ENCODE data around the gene BCL2.
A peak's percentile ranks its signal among the peaks of the same experiment; 100 is the strongest.

BCL2 gene

GRCh38 chr18:63091671-63092364, 227.8 kb downstream of the BCL2 start:
- H3K9me3 ChIP-seq (ENCODE audit: insufficient read depth, low read length, severe bottlenecking) = no peaks in the 10 kb centered on the region
- peak overlapping the region; percentile 49 for H3K27ac ChIP-seq (ENCODE audit: low read length)
- H3K4me1 ChIP-seq (ENCODE audit: insufficient read depth, low read length) = peaks cover 29% of the 10 kb centered on the region
- H4K20me1 ChIP-seq (ENCODE audit: insufficient read depth, low read length) = no peaks in the 10 kb centered on the region
- H2AFZ ChIP-seq (ENCODE audit: low read depth, low read length) = no peak overlapping the region
- no peak overlapping the region for H3K4me3 ChIP-seq (ENCODE audit: low read depth in 1 of 2, low read length in 2 of 2)
- no peak overlapping the region for H3K9ac ChIP-seq (ENCODE audit: low read depth, low read length)
- ATAC-seq (ENCODE audit: insufficient read depth, low read depth) (no peak), DNase-seq (no peak)
- no peaks in the 10 kb centered on the region for H3K79me2 ChIP-seq (ENCODE audit: insufficient read depth, low read length)
- no peak overlapping the region for H3K4me2 ChIP-seq (ENCODE audit: insufficient read depth, low read length)
- no peaks in the 10 kb centered on the region for H3K27me3 ChIP-seq (ENCODE audit: insufficient read depth, low read length, poor library complexity)
- H3K36me3 ChIP-seq (ENCODE audit: insufficient read depth, low read length) = no peaks in the 10 kb centered on the region
- TF ChIP-seq, protein P1, sequence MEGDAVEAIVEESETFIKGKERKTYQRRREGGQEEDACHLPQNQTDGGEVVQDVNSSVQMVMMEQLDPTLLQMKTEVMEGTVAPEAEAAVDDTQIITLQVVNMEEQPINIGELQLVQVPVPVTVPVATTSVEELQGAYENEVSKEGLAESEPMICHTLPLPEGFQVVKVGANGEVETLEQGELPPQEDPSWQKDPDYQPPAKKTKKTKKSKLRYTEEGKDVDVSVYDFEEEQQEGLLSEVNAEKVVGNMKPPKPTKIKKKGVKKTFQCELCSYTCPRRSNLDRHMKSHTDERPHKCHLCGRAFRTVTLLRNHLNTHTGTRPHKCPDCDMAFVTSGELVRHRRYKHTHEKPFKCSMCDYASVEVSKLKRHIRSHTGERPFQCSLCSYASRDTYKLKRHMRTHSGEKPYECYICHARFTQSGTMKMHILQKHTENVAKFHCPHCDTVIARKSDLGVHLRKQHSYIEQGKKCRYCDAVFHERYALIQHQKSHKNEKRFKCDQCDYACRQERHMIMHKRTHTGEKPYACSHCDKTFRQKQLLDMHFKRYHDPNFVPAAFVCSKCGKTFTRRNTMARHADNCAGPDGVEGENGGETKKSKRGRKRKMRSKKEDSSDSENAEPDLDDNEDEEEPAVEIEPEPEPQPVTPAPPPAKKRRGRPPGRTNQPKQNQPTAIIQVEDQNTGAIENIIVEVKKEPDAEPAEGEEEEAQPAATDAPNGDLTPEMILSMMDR (IDR thresholded peaks at IDR 0.05; ENCODE audit: borderline replicate concordance, extremely low read depth, low read length, poor library complexity, severe bottlenecking) = no peak
- no peak for TF ChIP-seq EZH2 (IDR thresholded peaks at IDR 0.05; ENCODE audit: borderline replicate concordance, low read depth, low read length, severe bottlenecking)

GRCh38 chr18:63090334-63090733, 229.2 kb downstream of the BCL2 start:
- Histone ChIP-seq H3K4me2 (ENCODE audit: insufficient read depth, low read length) (no peak overlapping the region), H3K9ac (ENCODE audit: low read depth, low read length) (no peak overlapping the region), H3K4me1 (ENCODE audit: insufficient read depth, low read length) (peaks cover 17% of the 10 kb centered on the region; the same call in 1 of the 2 replicates), H4K20me1 (ENCODE audit: insufficient read depth, low read length) (no peaks in the 10 kb centered on the region), H3K79me2 (ENCODE audit: insufficient read depth, low read length) (no peaks in the 10 kb centered on the region), H3K27me3 (ENCODE audit: insufficient read depth, low read length, poor library complexity) (no peaks in the 10 kb centered on the region), H3K9me3 (ENCODE audit: insufficient read depth, low read length, severe bottlenecking) (no peaks in the 10 kb centered on the region), H3K36me3 (ENCODE audit: insufficient read depth, low read length) (no peaks in the 10 kb centered on the region), H3K27ac (ENCODE audit: low read length) (no peak overlapping the region), H2AFZ (ENCODE audit: low read depth, low read length) (no peak overlapping the region), H3K4me3 (ENCODE audit: low read depth in 1 of 2, low read length in 2 of 2) (no peak overlapping the region)
- ATAC-seq (ENCODE audit: insufficient read depth, low read depth) = no peak
- TF ChIP-seq EZH2 (IDR thresholded peaks at IDR 0.05; ENCODE audit: borderline replicate concordance, low read depth, low read length, severe bottlenecking) = no peak
- TF ChIP-seq, protein P1 (IDR thresholded peaks at IDR 0.05; ENCODE audit: borderline replicate concordance, extremely low read depth, low read length, poor library complexity, severe bottlenecking) = no peak
- no peak for DNase-seq

DNA sequence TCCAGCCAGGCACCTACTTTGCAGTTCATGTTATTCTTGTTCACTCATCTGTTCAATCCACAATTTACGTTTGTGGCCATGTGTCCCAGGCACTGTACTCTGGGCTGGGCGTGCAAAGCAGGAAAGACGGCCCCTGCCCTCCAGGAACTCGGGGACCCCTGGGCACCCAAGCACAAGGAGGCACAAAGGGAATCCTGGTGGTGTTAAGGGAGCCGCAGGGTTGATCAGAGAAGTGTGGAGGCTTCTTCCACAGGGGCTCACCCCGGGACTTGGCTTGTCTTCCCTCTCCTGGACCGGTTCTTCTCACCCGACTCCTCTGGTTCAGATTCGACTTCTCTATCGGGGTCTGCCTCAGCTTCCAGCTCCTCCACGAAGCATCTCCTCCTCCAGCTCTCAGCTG, 230.5 kb downstream of the BCL2 start:
- no peak overlapping the region for H2AFZ ChIP-seq (ENCODE audit: low read depth, low read length)
- H3K9ac ChIP-seq (ENCODE audit: low read depth, low read length) = no peak overlapping the region
- DNase-seq (no peak), ATAC-seq (ENCODE audit: insufficient read depth, low read depth) (no peak)
- H4K20me1 ChIP-seq (ENCODE audit: insufficient read depth, low read length) = no peaks in the 10 kb centered on the region
- no peak overlapping the region for H3K4me3 ChIP-seq (ENCODE audit: low read depth in 1 of 2, low read length in 2 of 2)
- no peaks in the 10 kb centered on the region for H3K27me3 ChIP-seq (ENCODE audit: insufficient read depth, low read length, poor library complexity)
- TF ChIP-seq, protein P1 (IDR thresholded peaks at IDR 0.05; ENCODE audit: borderline replicate concordance, extremely low read depth, low read length, poor library complexity, severe bottlenecking) = no peak
- H3K27ac ChIP-seq (ENCODE audit: low read length) = no peak overlapping the region
- H3K36me3 ChIP-seq (ENCODE audit: insufficient read depth, low read length) = no peaks in the 10 kb centered on the region
- H3K79me2 ChIP-seq (ENCODE audit: insufficient read depth, low read length) = no peaks in the 10 kb centered on the region
- no peak overlapping the region for H3K4me2 ChIP-seq (ENCODE audit: insufficient read depth, low read length)
- H3K9me3 ChIP-seq (ENCODE audit: insufficient read depth, low read length, severe bottlenecking) = no peaks in the 10 kb centered on the region
- peaks cover 16% of the 10 kb centered on the region; the same call in 1 of the 2 replicates for H3K4me1 ChIP-seq (ENCODE audit: insufficient read depth, low read length)
